NCI-H446 (cell line): ENCODE results near the gene ISOC2.
"Not testable (repeated sequence)": the region's sequence is repeated elsewhere in the genome, so short reads cannot be mapped to it uniquely, and the experiment has no call there.

Source experiments
- DNase-seq, 2 experiments: peaks; one replicate each; lab custom pipeline; 2025; lab: John Stamatoyannopoulos, UW

The ISOC2 gene

DNA sequence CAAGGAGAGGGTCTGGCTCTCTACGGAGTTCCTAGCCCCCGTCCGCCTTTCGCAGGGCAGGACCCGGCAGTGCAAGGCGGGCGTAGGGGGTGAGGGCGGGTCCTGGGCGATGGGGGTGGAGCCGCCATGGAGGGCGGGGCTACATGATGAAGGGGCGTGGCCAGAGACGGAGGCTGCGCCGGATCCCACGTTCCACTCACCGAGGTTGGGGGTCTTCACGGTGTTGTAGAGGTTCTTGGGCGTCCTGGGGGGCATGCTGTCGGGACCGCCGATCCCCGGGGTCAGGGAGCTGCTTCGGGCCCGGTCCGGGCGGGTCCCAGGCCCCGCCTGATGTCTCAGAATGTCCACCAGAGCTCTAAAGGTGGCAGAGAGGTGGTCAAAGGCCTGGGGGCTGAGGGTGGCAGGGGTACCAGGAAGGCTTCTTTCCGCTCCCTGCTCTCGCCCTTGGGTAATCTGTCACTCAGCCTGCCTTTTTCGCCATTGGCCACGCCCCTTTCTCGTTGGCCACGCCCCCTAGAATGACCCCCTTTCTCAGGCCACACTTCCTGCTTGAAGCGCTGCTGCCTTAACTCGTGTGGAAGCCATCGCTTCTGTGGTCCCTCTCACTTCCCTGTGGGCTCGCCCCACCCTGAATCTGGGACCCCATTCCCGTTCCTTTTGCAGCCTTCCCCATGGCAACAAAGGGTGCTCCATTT, 20.9 kb downstream of the ISOC2 start:
- no peak for DNase-seq

DNA sequence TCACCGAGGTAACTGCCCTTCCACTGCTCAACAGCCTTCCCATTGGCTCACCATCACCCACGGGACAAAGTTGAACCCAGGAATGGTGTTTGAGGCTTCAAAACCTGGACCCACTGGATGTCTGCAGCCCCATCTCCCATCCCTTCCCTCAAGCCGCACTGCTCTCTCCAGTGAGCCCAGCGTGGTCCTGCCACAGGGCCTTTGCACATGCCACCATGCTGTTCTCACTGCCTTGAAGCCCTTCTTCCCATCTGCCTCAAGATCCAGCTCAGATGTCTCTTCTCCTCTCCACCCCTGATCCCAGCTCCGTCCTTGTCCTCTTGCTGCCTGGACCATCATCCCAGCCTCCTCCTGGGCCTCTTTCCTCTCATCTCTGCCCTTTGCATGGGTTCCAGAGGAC, 22.4 kb downstream of the ISOC2 start:
- DNase-seq = no peak

- DNase-seq = no peak
These were observed 24.0 kb downstream of the ISOC2 start for GRCh38 chr19:55437410-55437809.

- DNase-seq = no peak
These were observed 24.6 kb downstream of the ISOC2 start for GRCh38 chr19:55436847-55437246.

DNA sequence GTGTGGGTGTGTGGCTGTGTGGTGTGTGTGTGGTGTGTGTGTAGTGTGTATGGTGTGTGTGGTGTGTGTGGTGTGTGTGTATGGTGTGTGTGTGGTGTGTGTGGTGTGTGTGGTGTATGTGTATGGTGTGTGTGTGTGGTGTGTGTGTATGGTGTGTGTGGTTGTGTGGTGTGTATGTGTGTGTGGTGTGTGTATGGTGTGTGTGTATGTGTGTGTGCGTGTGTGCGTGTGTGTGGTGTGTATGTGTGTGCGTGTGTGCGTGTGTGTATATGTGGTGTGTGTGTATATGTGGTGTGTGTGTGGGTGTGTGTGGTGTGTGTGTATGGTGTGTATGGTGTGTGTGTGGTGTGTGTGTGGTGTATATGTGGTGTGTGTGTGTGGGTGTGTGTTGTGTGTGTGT, 26.4 kb downstream of the ISOC2 start:
- no peak for DNase-seq

DNA sequence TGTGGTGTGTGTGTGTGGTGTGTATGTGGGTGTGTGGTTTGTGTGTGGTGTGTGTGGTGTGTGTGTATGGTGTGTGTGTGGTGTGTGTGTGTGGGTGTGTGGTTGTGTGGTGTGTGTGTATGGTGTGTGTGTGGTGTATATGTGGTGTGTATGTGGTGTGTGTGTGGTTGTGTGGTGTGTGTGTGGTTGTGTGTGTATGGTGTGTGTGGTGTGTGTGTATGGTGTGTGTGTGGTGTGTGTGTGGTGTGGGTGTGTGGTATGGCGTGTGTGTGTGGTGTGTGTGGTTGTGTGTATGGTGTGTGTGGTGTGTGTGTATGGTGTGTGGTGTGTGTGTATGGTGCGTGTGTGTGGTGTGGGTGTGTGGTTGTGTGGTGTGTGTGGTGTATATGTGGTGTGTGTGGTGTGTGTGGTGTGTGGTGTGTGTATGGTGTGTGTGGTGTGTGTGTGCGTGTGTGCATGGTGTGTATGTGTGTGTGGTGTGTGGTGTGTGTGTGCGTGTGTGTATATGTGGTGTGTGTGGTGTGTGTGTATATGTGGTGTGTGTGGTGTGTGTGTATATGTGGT, 27.0 kb downstream of the ISOC2 start:
- DNase-seq = no peak

- no peak for DNase-seq
These were observed 28.1 kb downstream of the ISOC2 start for GRCh38 chr19:55433292-55433691.

- no peak for DNase-seq
These were observed 29.0 kb downstream of the ISOC2 start for GRCh38 chr19:55432241-55432959.

DNA sequence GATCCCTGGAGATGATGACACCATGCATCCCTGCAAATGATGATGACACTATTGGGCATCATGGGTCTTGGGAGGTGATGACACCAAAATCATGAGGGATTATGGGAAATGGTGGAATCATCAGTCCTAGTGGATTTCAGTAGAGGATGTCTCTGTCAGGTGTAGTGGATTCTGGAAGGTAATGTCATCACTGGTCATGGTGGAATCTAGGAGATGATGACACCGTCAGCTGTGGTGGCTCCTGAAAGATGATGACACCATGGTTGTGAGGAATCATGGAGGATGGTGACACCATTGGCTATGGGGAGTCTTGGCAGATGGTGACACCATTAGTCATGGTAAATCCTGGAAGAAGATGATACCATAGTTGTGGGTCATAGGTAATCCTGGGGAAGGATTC, 30.3 kb downstream of the ISOC2 start:
- no peak for DNase-seq

- no peak for DNase-seq
These were observed 35.4 kb downstream of the ISOC2 start for GRCh38 chr19:55426042-55426441.

GRCh38 chr19:55424518-55424917, 36.9 kb downstream of the ISOC2 start:
- DNase-seq = no peak

DNA sequence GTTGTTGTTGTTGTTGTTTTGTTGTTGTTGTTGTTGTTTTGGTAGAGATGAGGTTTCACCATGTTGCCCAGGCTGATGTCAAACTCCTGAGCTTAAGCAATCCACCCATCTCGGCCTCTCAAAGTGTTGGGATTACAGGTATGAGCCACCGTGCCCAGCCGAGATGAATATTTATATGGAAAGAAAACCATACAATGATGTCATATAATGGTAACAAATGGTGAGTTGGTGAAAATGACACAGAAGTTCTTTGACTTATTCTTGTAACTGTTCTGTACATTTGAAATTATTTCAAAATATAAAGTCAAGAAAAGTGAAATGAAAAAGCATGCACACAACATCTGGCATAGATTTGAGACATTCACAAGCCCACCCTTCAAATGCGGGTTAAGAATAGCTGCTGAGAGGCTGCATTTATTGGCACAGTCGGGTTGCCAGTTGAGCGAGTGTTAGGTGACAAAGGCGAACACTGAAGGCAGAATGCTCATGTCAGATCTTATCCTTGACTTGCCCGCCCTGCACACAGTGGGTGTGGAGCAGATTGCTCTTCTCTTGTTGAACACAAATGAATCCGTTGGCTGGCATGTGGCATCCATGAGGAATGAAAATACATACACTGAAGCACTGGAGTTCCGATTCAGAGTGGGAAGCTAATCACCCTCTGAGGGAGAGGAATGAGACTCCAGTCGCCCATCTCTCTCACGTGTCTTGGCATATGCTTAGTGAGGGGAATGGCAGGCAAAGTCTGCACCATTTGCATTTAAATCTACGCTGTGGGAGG, 38.0 kb downstream of the ISOC2 start:
- no peak for DNase-seq

- DNase-seq = not testable (repeated sequence)
These were observed 40.2 kb downstream of the ISOC2 start for GRCh38 chr19:55421281-55421680.

- no peak for DNase-seq
These were observed 41.7 kb downstream of the ISOC2 start for GRCh38 chr19:55419624-55420236.

DNA sequence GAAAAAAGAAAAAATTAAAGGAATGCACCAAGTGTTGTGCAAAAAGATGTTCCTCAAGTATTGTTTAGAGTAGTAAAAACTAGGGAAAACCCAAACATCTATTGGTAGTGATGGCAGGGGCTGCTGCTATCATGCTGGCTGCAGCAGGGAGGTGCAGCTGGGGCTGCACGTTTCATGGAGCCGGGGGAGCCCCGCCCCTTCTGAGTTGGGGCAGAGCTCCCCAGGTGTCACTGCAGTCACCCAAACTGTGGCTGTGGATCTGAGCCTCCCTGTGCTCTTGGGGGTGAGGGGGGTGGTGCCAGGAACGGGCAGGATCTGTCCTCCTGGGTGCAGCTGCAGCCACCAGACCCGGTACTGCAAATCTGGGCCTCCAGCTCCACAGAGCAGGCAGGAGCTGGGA, 42.3 kb downstream of the ISOC2 start:
- DNase-seq = no peak

- peak; percentile 55 to 81 for DNase-seq
These were observed 43.3 kb downstream of the ISOC2 start for GRCh38 chr19:55418185-55418584.

DNA sequence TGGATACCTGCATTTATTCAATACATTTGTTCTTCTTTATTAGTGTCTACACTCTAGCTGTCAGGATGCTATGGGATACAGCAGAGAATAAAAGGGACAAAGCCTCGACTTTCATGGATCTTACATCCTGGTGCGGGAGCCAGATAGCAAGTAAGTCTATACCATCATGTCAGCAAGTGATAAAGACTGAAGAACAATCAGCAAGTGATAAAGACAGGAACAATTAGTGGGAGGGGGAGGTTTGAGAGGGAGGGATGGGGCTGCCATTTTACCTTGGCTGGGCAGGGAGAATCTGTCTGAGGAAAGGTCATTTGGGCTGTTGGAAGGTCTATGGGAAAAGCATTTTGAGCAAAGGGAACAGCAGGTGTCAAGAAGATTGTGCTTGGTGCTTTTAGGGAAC, 51.3 kb downstream of the ISOC2 start:
- DNase-seq = no peak

DNA sequence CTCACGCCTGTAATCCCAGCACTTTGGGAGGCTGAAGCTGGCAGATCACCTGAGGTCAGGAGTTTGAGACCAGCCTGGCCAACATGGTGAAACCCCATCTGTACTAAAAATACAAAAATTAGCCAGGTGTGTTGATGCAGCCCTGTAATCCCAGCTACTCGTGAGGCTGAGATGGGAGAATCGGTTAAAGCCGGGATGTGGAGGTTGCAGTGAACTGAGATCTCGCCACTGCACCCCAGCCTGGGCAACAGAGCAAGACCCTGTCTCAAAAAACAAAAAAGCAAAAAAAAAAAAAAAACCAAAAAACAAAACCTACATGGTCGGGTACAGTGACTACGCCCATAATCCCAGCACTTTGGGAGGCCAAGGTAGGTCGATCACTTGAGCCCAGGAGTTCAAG, 52.3 kb downstream of the ISOC2 start:
- not testable (repeated sequence) for DNase-seq

DNA sequence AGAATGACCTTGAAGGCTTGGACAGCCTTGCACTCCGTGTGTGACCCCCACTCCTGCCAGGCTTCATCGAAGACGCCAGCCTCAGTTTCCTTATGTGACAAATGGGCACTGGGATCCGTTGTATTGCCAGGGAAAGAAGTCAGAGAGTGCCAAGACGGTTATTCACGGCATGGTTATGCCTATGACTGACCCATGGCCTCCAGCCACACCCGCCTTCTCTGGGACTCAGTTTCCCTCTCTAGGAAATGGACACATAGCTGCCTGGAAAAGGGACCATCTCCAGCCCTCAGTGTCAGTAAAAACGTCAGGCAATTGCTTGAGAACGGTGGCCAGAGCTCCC, 52.9 kb downstream of the ISOC2 start:
- DNase-seq = no peak

- peak; percentile 99 for DNase-seq
These were observed 53.5 kb downstream of the ISOC2 start for GRCh38 chr19:55407800-55408532.

DNA sequence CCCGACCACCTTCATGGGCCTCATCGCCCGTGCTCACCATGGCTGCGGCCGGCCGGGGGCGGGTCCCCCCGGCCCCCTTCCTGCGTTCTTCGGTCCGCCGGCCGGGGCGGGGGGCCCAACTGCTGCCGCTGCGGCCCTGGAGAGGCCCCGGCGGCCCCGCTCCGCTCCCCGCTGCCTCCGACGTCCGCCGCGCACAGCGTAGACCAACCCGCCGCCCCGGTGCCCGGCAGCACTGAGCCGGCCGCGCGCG, 54.0 kb downstream of the ISOC2 start, which contains the start of gene UBE2S:
UBE2S (minus strand) TSS at position 239 of the 250 bp plus-strand sequence; CDS start at position 40, 199 bp downstream.
- not testable (repeated sequence) for DNase-seq
